Suprapubic skin (tissue), 4 donors: ENCODE data around the gene ACER3.

Experiments
- EP300 ChIP-seq: sonication (generic); formaldehyde crosslinking; IDR thresholded peaks from one replicate; pipeline ENCODE4 v1.6.1; 2017; ENCODE audit warnings: antibody characterized with exemption
- POLR2A ChIP-seq, 2 donors: fragments of 450-650 bp; IDR thresholded peaks; one replicate each; pipeline ENCODE4 v1.6.1; 2017; ENCODE audit warnings: antibody characterized with exemption in 2 of 2, mild to moderate bottlenecking in 2 of 2, moderate library complexity in 2 of 2
- POLR2AphosphoS5 ChIP-seq, 3 donors: sonication (generic); formaldehyde crosslinking; IDR thresholded peaks; one replicate each; pipeline ENCODE4 v1.6.1; 2017; ENCODE audit warnings: antibody characterized with exemption in 3 of 3
- TF ChIP-seq, protein P1 (sequence below), 2 donors: fragments of 200-600 bp in 1 of 2; fragments of 450-650 bp in 1 of 2; sonication (generic) in 1 of 2; IDR thresholded peaks; one replicate each; pipeline ENCODE4 v1.5.1; 2016 to 2019; ENCODE audit warnings: antibody characterized with exemption in 2 of 2, mild to moderate bottlenecking in 1 of 2, moderate library complexity in 1 of 2

GRCh38 chr11:76955459-76956114 lies 94.9 kb downstream of the ACER3 start:
- no peak for TF ChIP-seq POLR2AphosphoS5 (IDR thresholded peaks at IDR 0.05)
- TF ChIP-seq POLR2A (IDR thresholded peaks at IDR 0.05) = no peak
- TF ChIP-seq, protein P1, sequence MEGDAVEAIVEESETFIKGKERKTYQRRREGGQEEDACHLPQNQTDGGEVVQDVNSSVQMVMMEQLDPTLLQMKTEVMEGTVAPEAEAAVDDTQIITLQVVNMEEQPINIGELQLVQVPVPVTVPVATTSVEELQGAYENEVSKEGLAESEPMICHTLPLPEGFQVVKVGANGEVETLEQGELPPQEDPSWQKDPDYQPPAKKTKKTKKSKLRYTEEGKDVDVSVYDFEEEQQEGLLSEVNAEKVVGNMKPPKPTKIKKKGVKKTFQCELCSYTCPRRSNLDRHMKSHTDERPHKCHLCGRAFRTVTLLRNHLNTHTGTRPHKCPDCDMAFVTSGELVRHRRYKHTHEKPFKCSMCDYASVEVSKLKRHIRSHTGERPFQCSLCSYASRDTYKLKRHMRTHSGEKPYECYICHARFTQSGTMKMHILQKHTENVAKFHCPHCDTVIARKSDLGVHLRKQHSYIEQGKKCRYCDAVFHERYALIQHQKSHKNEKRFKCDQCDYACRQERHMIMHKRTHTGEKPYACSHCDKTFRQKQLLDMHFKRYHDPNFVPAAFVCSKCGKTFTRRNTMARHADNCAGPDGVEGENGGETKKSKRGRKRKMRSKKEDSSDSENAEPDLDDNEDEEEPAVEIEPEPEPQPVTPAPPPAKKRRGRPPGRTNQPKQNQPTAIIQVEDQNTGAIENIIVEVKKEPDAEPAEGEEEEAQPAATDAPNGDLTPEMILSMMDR (IDR thresholded peaks at IDR 0.05) = no peak
- no peak for TF ChIP-seq EP300
